Mammary epithelial cell (primary cell): ENCODE results near the gene TBX3.

Source experiments
- CTCF ChIP-seq, 2 donors: IDR thresholded peaks in 1 of 2; conservative IDR thresholded peaks in 1 of 2; 2 replicates each; pipeline ENCODE4 v1.5.1; 2011 to 2012; ENCODE audit warnings: inconsistent platforms in 2 of 2, low read length in 2 of 2, mild to moderate bottlenecking in 2 of 2, control low read depth in 1 of 2, low read depth in 1 of 2; ENCODE audit not compliant: insufficient read depth in 1 of 2; ENCODE audit errors: extremely low read depth in 1 of 2
- EZH2 ChIP-seq: IDR thresholded peaks from 2 replicates; pipeline ENCODE4 v1.6.1; 2012; ENCODE audit warnings: low read length, inconsistent platforms, borderline replicate concordance

- TF ChIP-seq CTCF (conservative IDR thresholded peaks at IDR 0.05 in 1 of 2, IDR thresholded peaks at IDR 0.05 in 1 of 2; ENCODE audit: extremely low read depth in 1 of 2, insufficient read depth in 1 of 2, low read depth in 1 of 2, low read length in 2 of 2) (no peak), EZH2 (no peak)
Observed at GRCh38 chr12:114691763-114692185, 7.8 kb upstream of the TBX3 start.
